ENCODE measurements around the gene CRYBG2. TPM values are rescaled to one million over a fixed set of nuclear protein-coding genes. Genes with fewer than 3 reads are reported as not detected.

CRYBG2 gene
- total and polyA plus RNA-seq, 10 of the 15 experiments (the other 5 are each of a cell fraction or from before 2014, with no cell fraction given): 0.03 to 1.2 (median 0.11) TPM; not detected in 4

- TF ChIP-seq HDAC6 (IDR thresholded peaks at IDR 0.05; ENCODE audit: unreplicated experiment) (no peak), TAF1 (IDR thresholded peaks at IDR 0.05; ENCODE audit: borderline replicate concordance, low read depth, low read length) (peak; percentile 31; the same call in 1 of the 2 replicates), MYB (IDR thresholded peaks at IDR 0.05; ENCODE audit: borderline replicate concordance, low read depth, low read length) (peak; percentile 17; the same call in 1 of the 2 replicates)
Observed at GRCh38 chr1:26279456-26280332, 74.2 kb downstream of the CRYBG2 start, which contains the start of gene SH3BGRL3 (continued).

- POLR2A ChIA-PET: interaction anchor here (1.4 to 3.5 kb wide), 3 partner anchors 10 to 100 kb away, joined by 5 to 31 read pairs (median 10); partner anchors contain the start of gene CD52
- FAIRE-seq: no peak
- peaks cover 26% of the 10 kb centered on the region for H3K79me2 ChIP-seq (ENCODE audit: control insufficient read depth, insufficient read depth, low read length)
- H3K4me3 ChIP-seq: peak overlapping the region; percentile 74
- H3K9ac ChIP-seq (ENCODE audit: control insufficient read depth, insufficient read depth, low read length): peak overlapping the region; percentile 91
- no peaks in the 10 kb centered on the region for H3K27me3 ChIP-seq (replicated peaks in 1 of 2; ENCODE audit: control insufficient read depth in 2 of 2, insufficient read depth in 2 of 2, low read length in 1 of 2)
- RAD21 ChIA-PET (ENCODE audit: unreplicated experiment): interaction anchor here (0.5 to 8.9 kb wide), 7 partner anchors 9 to 138 kb away, joined by 3 to 113 read pairs (median 4); partner anchors contain the start of genes CD52 and ZNF593
- CTCF ChIA-PET: interaction anchor here (0.6 to 18.0 kb wide), 13 partner anchors 10 to 161 kb away, joined by 3 to 879 read pairs (median 5); partner anchors contain the start of genes CD52, CEP85 and ZNF593
- H3K9me3 ChIP-seq (replicated peaks; ENCODE audit: control insufficient read depth, insufficient read depth, low read length): no peaks in the 10 kb centered on the region
- ATAC-seq: no peak
- H3K27ac ChIP-seq (ENCODE audit: control insufficient read depth, insufficient read depth): peak overlapping the region; percentile 87
- peaks cover 14 to 17% of the 10 kb centered on the region in 2 experiments for H3K36me3 ChIP-seq (ENCODE audit: control insufficient read depth in 2 of 2, insufficient read depth in 2 of 2, low read length in 1 of 2)
- in situ Hi-C loops (cut with MboI): no loop called here
- intact Hi-C loops (cut with micrococcal nuclease; ENCODE audit: unreplicated experiment): no loop called here
- DNase-seq (ENCODE audit: low read depth, low spot score): no peak
- SMC1A ChIA-PET (ENCODE audit: uncharacterized antibody, unreplicated experiment): interaction anchor here (0.6 to 9.1 kb wide), 8 partner anchors 10 to 243 kb away, joined by 3 to 119 read pairs (median 4); partner anchors contain the start of genes CD52 and ZNF593OS
- TSS peak; percentile 74 for BruUV-seq (replicated peaks)
- H3K4me2 ChIP-seq (ENCODE audit: control insufficient read depth, insufficient read depth): peak overlapping the region; percentile 98
- no peaks in the 10 kb centered on the region for H4K20me1 ChIP-seq (ENCODE audit: control insufficient read depth, insufficient read depth)
- 56% methylated on average over 9 of the region's 9 CpGs for WGBS (ENCODE audit: insufficient coverage, insufficient replicate concordance, low lambda C conversion rate, missing lambda C conversion rate)
- peaks cover 46% of the 10 kb centered on the region for H3K4me1 ChIP-seq (ENCODE audit: control insufficient read depth, insufficient read depth, low read length)
- peak overlapping the region; percentile 92 for H2AFZ ChIP-seq (ENCODE audit: control insufficient read depth, low read depth, low read length)
- TF ChIP-seq TCF3 (IDR thresholded peaks at IDR 0.05; ENCODE audit: borderline replicate concordance, insufficient read depth, low read depth, low read length): no peak
- TF ChIP-seq RBBP5 (conservative IDR thresholded peaks at IDR 0.05): no peak
- TF ChIP-seq IRF3 (IDR thresholded peaks at IDR 0.05): no peak
- no peak for TF ChIP-seq CBX3 (IDR thresholded peaks at IDR 0.05; ENCODE audit: borderline replicate concordance, low read depth)
- 0 out of 4 replicates have a peak, but pooled peaks of 1 of the 2 experiments have one; percentile 10 for TF ChIP-seq IKZF2 (IDR thresholded peaks at IDR 0.05)
- TF ChIP-seq CHD1 (IDR thresholded peaks at IDR 0.05; ENCODE audit: low read depth, low read length): no peak
- no peak for TF ChIP-seq ELK1 (IDR thresholded peaks at IDR 0.05; ENCODE audit: low read depth, low read length)
- TF ChIP-seq ZBTB40 (IDR thresholded peaks at IDR 0.05; ENCODE audit: borderline replicate concordance): no peak
- no peak for TF ChIP-seq ZNF24 (IDR thresholded peaks at IDR 0.05)
- no peak for TF ChIP-seq NFYA (IDR thresholded peaks at IDR 0.05; ENCODE audit: borderline replicate concordance, low read depth, low read length)
Observed at GRCh38 chr1:26278724-26279455, 75.0 kb downstream of the CRYBG2 start.

Data from GM12878 (cell line).